ENCODE data around the gene UTP20.
A peak's percentile ranks its signal among the peaks of the same experiment; 100 is the strongest.
"Not testable (repeated sequence)": the region's sequence is repeated elsewhere in the genome, so short reads cannot be mapped to it uniquely, and the experiment has no call there.

UTP20 gene

DNA sequence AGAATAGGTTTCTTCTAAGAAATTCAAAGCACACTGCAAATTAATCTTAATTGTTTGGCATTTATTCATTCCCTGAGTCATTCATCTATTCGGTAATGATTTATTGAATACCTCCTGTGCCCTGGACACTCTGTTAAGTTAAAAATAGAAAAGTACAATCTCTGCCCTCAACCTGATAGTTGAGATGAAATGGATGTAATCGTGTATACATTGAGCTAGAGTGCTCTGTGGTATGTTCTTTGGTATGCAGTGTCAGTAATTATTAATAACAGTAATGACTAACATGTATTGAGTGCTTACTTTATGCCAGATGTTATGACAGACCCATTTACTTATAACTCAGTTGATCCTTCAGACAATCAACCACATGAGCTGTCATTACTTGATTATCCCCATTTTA lies 47.6 kb downstream of the UTP20 start:
- DNase-seq = no peak

DNA sequence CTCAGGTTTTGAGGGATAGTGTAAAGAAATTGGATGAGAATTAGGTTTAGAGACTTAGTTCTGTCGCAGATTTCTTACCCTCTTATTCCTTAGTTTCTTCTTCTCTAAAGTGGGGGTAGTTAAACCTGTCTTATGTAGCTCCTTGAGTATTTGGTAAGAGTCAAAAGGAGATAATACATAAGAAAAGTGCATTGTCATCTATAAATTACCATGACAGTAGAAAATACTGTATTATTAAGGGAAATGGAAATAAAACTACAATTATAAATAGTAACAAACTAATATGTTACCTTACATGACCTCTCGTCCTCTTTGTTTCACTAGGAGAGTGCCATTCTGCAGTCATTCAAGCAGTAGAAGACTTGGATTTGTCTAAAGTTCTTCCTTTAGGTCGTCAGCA lies 49.0 kb downstream of the UTP20 start:
- DNase-seq = no peak

DNA sequence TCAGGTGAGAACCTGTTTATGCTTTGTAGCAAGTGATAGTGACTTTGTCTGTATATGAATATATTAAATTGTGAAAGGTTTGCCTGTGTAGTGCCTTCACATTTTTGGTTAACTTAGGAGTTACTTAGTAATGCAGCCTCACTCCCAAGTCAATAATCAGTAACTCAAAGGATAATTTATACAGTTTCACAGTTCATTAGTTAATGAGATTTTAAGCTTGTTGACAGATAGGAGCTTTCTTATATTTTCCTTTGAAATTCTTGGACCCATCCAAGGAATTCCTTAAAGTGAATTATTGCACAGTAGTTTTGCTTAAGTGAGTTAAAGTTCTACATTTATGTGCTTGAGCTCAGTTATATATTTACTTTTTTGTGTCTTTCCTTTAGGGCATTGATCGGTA lies 50.7 kb downstream of the UTP20 start:
- no peak for DNase-seq

DNA sequence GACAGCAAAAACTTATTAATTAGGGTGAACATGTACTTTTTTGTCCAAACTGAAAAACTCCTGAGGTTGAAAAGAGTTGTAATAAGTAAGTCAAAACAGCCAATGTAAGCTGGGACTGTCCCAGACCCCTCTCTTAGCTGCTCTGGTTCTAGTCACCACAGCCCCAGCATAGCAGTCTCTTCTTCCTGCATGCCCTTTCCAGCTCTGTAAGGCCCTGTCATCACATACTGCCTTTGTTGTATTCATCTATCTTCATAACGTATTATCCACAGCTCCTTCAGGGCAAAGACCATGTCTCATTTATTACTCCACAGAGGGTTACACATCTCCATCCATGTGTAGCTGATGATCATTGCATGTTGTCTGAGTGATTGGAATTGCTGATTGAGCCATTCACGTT lies 56.5 kb downstream of the UTP20 start:
- DNase-seq = no peak

DNA sequence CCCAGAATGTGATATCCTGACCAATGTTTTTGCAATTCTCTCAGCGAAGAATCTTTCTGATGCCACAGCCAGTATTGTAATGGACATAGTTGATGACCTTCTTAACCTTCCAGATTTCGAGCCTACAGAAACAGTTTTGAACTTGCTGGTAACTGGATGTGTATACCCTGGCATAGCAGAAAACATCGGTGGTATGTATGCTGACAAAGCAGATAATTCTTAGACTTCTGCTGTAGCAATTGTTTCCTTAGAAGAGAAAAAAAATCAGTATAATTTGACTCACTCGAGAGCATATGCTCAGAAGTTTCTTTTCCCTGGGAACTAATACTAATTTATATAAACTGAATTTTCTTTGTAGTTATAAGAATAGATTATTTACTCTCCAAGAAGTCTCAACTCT lies 58.2 kb downstream of the UTP20 start:
- no peak for DNase-seq

DNA sequence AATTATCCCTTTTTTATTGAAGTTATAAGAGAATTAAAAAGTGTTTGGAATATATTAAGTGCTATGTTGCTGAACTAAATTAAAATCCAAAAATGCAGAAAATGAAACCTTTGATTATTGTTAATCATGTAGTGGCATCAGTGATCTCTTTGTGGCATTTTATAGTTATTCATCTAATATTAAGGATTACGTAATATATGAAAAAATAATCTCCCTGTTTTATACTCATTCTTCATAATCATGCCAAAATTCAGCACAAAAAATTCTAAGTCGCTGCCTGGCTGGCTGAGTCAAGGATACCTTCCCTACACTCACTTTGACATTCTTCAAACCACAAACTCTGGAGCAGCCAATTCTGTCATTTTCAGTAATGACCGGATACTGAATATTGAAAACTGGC lies 64.0 kb downstream of the UTP20 start:
- DNase-seq = no peak

DNA sequence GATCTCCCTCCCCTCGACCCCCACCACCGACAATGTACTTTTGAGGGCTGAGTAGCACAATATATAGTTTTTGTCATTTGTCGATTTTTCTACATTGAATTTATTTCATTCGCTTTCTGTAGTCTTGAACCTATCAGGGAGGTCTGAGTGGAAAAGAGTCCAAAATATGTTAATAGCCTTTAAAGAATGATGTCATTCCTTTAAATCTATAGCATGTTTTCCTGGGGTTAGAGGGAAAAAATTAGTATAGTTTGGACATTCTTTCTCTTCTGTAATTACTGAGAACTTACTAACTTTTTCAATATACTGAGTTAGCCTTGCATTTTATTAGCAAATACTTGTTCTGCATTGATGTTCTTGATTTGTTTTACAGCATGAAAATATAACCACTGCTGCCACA lies 71.8 kb downstream of the UTP20 start:
- no peak for DNase-seq

DNA sequence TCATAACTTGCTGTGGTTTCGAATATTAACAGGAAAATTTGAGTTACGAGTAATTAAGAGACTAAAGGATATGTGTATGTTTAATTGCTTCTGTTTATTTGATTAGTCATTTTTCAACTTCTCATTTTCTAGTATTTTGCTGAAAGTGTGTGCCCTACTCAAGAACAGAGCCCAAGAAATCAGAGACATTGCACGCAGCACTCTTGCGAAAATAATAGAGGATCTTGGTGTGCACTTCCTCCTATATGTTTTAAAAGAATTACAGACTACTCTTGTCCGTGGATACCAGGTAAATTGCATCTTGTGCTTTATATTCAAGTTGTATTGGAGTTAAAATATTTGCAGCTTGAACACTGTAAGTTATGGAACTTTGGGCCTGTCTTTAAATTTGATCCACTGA lies 76.9 kb downstream of the UTP20 start:
- no peak for DNase-seq

DNA sequence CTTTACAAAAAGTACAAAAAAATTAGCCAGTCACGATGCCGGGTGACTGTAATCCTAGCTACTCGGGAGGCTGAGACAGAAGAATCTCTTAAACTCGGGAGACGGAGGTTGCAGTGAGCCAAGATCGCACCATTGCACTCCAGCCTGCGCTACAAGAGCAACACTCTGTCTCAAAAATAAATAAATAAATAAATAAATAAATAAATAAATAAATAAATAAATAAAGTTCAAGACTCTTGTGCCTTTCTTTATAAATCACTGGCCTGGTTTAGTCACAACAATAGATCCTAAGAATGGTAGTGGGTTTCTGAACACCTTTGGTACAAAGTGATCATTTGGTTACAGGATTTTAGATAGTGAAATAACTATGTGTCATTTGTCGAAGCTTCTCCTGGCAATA lies 81.5 kb downstream of the UTP20 start:
- DNase-seq = no peak

DNA sequence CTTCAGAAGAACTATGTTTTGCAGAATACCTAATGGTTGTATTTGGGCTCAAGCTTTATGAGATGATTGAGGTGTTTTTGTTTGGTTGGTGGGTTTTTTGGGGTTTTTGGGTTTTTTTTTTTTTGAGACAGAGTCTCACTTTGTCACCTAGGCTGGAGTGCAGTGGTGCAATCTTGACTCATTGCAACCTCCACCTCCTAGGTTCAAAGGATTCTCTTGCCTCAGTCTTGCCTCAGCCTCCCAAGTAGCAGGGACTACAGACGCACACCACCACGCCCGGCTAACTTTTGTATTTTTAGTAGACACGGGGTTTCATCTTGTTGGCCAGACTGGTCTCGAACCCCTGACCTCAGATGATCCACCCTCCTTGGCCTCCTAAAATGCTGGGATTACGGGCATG lies 88.1 kb downstream of the UTP20 start:
- DNase-seq = no peak

DNA sequence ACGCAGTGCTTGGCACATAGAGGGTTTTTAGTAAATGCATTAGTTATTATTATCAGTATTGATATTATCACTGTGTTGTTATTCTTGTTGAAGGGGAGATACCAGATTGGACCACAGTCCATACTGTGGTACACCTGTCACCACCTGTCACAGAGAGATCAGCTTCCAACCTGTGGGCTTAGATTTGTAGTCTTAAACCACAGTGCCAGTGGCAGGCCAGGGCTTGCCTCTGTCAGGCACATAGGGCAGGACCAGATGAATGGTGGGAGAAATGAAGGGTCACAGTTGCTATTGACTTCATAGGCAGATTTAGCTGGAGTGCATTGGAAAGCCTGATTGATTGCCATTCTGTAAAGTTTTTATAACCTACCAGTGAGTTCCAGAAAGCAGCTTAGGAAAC lies 92.5 kb downstream of the UTP20 start:
- no peak for DNase-seq

DNA sequence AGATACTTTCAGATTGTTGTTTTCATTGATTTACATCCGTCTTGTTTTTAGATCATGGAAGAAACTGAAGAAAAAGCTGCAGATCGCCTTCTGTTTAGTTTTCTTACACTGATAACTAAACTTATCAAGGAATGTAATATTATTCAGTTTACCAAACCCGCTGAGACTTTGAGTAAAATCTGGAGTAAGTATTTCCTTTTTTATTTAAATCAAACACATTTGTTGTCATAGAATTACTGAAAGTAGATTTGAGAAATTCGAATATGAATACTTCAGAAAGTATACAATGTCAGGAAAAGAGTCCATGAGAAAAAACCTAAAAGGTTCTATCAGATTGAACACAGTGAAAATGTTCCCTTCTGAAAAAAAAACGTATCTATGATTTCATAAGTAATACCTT lies 95.7 kb downstream of the UTP20 start:
- DNase-seq = no peak

DNA sequence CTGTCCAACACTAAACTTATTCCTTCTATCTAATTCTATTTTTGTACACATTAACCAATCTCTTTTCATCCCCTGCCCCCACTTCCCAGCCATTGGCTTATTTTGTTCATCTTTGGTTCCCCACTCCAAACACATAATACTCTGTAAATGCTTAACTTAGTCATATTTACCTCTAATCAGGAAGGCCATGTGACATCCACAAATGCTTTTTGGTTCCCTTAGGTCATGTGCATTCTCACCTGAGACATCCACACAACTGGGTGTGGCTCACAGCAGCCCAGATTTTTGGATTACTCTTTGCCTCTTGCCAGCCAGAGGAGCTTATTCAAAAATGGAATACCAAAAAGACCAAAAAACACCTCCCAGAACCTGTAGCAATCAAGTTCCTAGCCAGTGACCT lies 99.2 kb downstream of the UTP20 start:
- DNase-seq = no peak

DNA sequence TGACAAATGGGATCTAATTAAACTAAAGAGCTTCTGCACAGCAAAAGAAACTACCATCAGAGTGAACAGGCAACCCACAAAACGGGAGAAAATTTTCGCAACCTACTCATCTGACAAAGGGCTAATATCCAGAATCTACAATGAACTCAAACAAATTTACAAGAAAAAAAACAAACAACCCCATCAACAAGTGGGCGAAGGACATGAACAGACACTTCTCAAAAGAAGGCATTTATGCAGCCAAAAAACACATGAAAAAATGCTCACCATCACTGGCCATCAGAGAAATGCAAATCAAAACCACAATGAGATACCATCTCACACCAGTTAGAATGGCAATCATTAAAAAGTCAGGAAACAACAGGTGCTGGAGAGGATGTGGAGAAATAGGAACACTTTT lies 111.3 kb downstream of the UTP20 start:
- DNase-seq = not testable (repeated sequence)

DNA sequence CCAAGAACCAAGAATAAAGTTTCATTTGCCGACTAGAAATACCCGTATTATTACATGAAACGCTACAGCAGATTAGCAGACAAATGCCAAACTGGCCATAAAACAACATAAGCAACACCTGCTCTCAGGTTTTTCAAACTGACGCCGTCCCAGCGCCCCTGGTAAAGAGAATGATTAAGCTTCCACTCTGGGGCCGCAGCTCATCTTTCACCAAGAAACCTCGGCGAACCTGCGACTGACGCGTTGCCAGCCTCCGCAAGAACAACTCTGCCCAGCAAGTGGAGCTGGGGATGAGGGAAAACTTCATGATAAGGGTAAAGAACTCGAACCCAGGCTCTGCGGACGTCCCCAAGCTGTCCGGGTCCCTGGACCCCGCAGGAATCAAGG lies 127.1 kb downstream of the UTP20 start:
- DNase-seq = peak; percentile 8

DNA sequence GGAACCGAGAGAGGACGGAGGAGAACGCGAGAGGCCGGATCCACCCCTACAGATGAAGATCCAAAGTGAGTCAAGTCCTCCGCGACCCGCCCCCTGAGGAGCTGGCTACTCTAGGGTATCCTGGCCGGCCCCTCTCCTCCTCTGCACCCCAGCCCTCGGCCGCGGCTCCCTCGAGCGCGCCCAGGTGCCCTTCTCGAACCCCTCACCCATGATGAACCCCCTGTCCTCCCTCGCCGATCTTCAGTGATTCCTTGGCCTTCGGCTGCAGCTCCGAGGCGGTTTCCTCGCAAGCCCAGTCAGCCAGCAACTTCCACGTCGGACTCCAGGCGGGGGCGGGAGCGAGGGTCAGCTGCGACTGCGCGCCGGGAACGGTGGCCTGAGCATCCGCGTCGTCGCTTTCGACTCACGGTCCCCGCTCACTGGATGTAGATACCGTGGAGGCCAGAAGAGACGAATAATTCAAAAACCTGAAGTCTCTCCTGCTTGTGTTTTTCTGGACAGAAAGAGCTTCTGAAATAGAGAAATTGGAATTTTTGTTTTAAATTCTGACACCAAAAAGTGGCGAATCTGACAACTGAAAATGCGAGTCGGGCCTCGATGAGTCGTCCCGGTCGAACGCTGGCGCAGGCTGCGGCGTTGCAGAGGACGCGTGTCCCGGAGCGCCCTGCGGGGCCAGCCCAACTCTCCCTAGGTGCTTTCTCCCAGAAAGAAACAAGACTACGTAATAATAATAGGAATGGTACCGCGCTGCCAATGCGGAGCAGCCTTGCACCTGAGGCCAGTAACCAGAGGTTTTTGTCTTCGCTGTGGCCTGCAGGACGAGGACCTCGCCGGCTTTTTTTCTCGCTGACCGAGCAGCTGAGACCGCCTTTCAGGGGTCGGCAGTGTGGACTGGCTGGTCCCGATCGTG lies 127.8 kb downstream of the UTP20 start, which contains the start of gene ARL1:
ARL1 (minus strand) TSS at position 337 of the 910 bp plus-strand sequence; CDS start at position 210, 127 bp downstream.
- DNase-seq = peak; percentile 76

DNA sequence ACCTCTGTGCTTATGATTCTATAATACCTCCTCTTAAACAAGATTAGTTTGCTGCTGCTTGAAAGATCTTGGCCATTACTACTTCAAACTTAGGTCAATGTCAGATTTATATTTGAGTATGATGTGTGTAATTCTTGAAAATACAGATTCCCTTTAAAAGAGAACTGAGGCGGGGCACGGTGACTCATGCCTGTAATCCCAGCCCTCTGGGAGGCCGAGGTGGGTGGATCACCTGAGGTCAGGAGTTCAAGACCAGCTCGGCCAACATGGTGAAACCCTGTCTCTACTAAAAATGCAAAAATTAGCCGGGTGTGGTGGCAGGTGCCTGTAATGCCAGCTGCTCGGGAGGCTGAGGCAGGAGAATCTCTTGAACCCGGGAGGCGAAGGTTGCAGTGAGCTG lies 130.3 kb downstream of the UTP20 start:
- not testable (repeated sequence) for DNase-seq

DNA sequence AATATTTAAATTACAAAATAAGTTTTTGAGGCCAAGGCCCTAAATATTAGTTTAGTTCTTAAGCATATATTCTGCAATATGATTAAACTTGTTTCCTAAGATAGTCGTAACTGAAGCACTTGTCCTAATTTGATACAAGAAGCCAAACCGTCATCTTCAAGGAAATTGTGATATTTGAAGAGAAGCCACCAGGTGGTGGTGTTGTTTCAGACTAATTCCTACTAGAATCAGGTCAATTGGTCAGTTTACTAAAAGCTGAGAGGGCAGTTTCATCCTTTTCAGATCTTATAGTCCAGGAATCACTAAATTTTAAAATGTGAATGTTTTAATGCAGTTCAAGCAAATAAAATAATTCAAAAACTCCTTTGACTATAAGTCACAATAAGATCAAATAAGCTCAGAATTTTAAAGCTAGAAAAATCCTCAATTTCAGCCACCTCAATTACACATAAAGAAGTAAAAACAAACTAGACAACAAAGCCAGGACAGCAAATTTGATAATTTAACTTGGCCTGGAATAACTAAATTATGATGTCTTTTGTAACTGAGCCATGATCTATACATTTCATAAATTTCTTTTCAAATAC lies 134.7 kb downstream of the UTP20 start:
- DNase-seq = peak; percentile 39

DNA sequence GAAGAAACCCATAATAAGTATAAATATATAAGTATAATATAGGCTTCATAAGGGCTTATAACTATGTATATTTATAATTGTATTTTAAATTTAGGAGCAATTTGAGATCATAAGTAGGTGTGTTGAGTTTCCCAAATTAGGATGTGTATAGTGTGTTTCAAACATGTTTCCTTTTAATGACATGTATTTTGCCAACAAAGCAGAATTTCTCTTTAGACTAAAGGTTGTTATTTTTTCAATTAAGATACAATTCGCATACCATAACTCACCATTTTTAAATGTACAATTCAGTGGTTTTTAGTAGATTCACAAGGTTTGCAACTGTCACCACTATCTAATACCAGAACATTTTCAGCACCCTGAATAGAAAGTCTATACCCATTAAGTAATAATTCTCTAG lies 135.3 kb downstream of the UTP20 start:
- DNase-seq = no peak

DNA sequence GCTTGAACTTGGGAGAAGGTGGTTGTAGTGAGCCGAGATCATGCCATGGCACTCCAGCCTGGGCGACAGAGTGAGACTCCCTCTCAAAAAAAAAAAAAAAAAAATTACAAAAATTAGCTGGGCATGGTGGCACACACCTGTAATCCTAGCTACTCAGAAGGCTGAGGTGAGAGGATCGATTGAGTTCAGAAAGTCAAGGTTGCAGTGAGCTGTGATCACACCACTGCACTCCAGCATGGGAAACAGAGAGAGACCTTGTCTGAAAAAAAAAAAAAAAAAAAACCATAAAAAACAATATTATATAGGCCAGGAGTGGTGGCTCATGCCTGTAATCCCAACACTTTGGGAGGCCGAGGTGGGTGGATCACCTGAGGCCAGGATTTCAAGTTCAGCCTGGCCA lies 142.2 kb downstream of the UTP20 start:
- not testable (repeated sequence) for DNase-seq

DNA sequence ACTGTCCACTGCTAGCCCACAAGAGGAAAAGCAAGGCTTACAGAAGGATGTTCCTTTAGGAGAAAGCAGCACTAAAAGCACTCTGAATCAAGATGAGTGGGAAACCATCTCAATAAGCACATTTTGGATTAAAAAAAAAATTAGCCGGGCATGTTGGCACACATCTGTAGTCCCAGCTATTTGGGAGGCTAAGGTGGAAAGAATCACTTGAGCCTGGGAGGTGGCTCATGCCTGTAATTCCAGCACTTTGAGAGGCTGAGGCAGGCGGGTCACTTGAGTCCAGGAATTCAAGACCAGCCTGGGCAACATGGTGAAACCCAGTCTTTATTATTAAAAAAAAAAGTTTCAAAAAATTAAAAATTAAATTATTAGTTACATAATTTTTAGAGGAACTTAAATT lies 144.7 kb downstream of the UTP20 start:
- DNase-seq = no peak

DNA sequence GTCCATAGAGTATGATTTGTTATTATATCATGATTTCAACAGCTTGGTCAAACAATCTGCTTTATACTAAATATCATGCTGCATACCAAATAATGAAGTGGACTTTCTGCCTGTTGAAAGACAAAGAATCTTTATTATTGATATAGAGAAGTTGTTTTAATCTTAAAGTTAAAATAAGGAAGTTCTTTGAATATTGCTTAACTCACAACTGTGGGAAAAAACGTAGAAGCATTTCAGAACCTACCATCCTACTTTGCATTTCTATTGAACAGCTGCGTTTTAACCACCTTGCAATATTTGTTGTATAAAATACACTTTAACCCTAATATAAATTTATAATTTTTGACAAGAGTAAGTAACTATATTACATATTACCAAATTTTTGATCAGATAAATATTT lies 150.6 kb downstream of the UTP20 start:
- no peak for DNase-seq

DNA sequence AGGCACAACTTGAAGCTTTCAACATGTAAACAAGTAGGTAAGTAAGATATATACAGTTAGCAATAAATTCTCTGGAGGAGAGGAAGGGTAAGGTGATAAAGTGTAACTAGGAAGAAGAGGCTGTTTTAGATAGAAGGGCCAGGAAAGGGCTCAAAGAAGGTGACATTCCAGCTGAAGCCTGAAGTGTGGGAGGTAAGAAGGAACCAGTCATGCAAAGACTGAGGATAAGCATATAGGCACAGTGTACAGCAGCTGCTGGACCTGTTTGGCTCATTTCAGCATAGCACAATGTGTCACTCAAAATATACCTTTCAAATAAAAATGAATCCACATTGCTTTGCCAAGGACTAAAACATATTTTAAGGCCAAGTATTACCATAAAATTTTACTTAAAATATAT lies 156.2 kb downstream of the UTP20 start:
- DNase-seq = no peak

Measured in CD4-positive, alpha-beta T cell treated with Interleukin-21 for 1 hour (primary cell).